Hematopoietic multipotent progenitor cell (in vitro differentiated cells): ENCODE results near the gene GAK. TPM values are rescaled to one million over a fixed set of nuclear protein-coding genes. Genes with fewer than 3 reads are reported as not detected.

Source experiments
- DNase-seq, 3 donors: peaks; one replicate each; pipeline ENCODE4 v3.0.0-alpha.2; 2011 to 2015; ENCODE audit warnings: low read depth in 2 of 3, low spot score in 2 of 3
- total RNA-seq: library from RNA; depleted of rRNA; stranded (reverse); fragments of >200 nt; gene quantifications from one replicate; pipeline ENCODE4 v1.2.3, GENCODE V29; 2012

GAK gene
- total RNA-seq, 1 donor, result 107 TPM

DNA sequence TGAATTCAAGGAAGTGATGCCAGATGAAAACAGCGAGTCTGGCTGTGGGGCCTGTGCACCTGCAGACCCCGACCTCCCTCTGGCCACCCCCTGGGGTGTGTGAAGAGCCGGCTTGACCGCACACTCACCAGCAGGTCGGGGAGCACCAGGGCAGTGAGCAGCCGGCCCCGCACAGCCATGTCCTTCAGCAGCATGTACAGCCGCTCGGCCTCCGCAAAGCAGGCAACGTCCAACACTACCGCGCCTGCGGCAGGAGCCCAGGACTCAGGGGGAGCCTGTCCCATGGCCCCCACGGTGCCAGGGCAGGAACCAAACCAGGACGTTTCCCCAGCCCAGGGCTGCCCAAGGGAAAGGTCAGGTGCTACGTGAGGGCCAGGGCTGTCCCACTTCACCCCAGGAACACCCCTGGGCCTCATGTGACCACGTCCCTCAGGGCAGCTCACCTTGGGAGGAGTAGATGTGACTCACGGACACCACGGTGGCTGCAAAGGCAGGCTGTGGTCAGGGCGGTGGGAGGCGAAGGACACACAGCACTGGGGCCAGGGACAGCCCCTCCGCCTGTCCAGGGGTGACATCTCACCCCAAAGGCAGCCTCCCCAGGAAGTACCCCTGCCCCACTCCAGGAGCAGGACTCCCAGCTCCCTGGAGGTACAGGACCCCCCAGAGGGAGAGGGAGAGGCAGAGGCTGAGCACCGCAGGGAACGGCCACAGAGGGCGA lies 33.1 kb upstream of the GAK start:
- DNase-seq, result no peak

- DNase-seq, result no peak
Measured at GRCh38 chr4:964346-965025, 32.4 kb upstream of the GAK start.

GRCh38 chr4:963276-964225 lies 31.4 kb upstream of the GAK start:
- DNase-seq, result no peak

DNA sequence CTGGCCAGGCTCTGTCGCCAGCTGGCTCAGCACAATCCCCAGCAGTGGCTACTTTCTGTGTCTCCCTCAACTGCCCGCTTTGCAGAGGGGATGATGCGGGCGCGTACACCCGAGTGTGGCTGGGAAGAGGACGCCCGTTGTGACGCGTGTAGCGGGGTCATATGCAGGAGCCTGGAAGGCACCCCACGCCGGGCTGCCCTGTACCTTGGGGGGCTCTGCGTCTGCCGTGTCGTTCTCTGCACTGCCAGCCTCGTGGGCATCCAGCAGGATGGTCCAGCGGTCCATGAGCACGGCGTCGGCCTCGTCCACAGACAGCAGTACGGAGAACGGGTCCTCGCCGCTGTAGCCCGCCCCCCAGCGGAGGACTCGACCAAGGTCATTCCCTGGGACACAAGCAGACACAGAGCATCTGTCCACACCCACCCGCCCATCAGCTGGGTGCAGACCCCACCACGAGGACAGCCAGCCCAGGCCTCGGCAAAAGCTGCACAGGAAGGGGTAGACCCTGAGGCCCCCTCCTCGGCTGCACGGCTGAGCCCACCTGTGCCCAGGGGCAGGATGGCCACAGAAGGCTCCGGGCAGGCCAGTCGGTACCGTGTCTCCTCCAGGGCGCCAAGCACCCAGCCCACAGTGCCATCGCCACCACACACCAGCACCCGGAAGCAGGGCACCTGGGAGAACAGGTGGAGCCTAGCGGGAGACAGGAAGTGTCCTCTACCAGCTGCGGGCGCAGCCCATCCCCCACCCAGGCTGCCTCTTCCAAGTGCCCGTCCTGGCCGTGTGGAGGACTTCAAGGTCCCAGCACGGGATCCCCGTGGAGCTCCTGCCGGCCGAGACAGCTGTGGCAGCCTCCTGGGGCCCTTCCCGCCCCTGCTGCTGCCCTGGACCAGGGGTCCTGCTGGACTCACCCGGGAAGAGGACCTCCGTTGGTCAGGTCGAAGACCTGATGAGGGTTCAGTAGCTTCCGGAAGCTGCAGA lies 30.4 kb upstream of the GAK start:
- DNase-seq, result no peak

- DNase-seq, result no peak
Measured at GRCh38 chr4:961351-962230, 29.5 kb upstream of the GAK start.

DNA sequence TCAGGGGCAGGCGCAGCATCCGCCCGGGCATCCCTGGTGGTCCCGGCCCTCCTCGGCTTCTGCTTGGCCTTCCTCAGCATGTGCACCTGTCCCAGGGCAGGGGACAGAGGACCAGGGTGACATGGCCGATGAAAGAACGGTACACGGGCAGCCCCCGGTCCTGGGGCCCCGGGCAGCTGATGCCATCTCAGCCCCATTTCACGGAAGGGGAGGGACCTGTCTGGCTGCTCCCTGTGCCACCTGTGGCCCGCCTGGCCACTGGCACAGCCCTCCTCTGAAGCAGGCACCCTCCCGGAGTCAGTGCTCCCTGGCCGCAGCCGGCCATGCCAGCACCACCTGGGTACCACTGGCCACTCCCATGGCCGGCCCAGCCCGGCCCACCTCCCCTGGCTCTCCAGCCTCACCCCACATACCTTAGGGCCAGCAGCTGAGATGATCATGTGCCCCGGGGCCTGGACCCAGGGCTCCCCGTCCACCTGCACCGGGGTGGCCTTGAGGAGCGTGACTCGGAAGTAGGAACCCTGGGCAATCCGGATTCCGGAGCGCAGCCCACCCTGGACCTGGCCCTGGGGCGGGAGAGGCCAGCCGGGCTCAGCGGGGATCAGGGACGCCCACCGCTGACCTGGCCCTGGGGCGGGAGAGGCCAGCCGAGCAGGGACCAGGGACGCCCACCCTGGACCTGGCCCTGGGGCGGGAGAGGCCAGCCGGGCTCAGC lies 28.7 kb upstream of the GAK start:
- no peak for DNase-seq

DNA sequence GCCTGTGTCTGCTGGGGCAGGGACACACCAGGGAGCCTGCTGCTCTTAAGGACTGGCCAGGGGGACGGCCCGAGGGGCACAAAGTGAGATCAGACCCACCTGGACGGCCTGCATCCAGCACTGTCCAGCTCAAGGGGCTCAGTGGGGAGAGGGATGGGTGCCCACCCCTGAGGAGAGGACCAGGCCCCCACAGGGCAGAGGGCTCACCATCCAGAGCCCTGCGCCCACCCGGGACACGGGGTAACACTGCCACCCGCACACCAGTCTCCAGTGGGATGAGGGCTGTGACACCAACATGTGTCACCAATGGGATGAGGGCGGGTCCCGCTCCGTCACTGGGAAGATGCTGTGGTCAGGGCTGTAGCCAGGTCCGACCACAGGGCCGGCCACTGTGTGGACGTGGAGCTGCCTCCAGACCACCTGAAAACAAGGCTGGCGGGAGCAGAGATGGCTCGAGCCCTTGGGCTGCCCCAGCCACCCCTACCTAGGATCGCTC lies 28.1 kb upstream of the GAK start:
- DNase-seq, result no peak

GRCh38 chr4:959338-960139 lies 27.4 kb upstream of the GAK start:
- DNase-seq, result no peak

DNA sequence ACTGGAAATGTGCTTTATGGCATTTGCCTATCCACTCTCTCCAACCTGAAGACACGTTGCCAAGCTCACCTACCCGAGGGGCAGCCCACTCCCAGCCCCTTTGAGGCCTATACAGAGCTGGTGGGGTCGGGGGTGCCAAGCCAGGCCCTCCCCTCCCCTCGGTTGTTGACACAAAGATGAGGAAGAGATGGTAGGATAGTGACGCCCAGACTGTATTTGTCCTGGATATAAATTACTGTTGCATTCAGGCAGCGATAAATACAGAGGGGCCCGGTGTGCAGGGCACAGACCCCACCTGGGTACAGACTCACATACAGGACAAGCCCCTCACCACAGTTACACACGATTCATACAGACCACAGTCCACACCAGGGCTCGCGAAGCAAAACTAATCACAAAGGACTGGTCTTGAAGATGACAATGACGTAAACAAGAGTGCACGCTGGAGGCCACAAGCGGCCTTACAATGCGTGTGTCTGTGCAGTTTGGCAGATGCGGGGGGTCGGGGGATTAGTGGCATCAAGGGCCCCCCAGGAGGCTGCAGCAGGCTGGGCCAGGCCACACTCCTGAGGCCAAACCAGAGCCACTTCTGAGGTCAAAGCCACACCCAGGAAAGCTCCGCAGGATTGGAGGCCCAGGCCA lies 26.7 kb upstream of the GAK start:
- DNase-seq, result no peak

DNA sequence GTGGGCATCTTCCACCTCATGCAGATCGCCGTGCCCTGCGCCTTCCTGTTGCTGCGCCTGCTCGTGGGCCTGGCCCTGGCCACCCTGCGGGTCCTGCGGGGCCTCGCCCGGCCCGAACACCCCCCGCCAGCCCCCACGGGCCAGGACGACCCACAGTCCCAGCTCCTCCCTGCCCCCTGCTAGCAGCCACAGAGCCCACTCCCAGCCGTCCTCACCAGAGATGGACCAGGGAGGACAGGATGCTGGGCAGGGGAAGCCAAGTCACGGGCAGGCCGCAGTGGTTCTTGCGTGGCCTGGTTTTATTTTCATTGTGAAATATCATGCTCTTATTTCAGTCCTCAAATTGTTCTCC lies 26.2 kb upstream of the GAK start:
- no peak for DNase-seq

DNA sequence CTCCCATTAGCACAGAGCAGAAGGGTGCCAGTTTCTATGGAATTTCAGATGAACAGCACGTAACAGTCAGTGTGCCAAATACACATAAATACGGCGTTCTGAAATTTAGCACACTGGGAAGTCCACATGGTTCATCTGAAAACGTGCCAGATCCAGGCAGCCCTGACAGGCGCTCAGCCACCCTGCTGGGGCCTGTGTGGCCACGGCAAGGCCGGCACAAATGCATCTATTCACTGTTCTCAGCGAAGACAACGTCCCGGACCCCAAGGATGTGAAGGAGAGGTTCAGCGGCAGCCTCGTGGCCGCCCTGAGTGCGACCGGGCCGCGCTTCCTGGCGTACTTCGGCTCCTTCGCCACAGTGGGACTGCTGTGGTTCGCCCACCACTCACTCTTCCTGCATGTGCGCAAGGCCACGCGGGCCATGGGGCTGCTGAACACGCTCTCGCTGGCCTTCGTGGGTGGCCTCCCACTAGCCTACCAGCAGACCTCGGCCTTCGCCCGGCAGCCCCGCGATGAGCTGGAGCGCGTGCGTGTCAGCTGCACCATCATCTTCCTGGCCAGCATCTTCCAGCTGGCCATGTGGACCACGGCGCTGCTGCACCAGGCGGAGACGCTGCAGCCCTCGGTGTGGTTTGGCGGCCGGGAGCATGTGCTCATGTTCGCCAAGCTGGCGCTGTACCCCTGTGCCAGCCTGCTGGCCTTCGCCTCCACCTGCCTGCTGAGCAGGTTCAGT lies 25.6 kb upstream of the GAK start:
- DNase-seq, result no peak

DNA sequence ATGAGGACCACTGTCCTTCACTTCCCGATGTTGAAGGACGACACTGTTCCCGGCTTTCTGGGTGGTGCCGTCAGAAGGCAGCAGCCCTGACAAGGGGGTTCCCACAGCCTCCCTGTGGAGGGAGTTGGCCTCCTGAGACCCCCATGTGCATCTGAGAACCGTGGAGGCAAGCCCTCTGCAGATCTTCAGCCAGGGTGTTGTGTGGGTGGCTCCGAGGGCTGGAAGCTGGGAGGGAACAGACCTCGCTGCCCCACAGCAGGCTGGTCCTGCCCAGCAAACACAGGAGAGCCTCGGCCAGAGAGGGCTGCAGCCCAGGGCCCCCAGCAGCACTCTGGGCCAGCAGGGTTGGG lies 25.1 kb upstream of the GAK start:
- DNase-seq, result no peak

DNA sequence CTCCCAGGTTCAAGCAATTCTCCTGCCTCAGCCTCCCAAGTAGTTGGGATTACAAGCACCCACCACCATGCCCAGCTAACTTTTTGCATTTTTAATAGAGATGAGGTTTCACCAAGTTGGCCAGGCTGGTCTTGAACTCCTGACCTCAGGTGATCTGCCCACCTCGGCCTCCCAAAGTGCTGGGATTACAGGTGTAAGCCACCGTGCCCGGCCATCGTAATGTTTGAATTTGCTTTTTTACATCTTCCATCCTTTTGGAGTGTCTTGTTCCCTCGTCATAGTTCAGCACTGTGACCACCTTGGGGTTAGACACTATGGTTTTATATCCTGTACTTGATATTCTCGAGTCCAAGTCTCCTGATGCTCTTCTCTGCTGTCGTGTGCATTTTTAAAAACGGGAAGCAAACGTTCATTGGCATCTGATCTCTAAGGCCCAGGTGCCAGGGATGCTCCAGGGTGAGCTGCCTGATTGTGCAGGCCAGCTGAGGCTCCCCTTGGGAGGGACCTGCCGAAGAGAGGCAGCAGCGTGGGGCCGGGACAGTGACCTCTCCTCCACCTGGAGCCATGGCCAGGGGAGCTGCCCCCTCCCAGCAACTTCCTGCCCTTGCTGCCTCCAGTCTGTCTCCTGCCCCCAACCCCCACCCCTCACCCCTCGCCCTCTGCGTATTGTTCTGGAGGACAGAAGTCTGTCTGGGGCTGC lies 24.6 kb upstream of the GAK start:
- DNase-seq, result no peak

- DNase-seq, result no peak
Measured at GRCh38 chr4:955931-956381, 23.8 kb upstream of the GAK start.

GRCh38 chr4:955161-955921 lies 23.2 kb upstream of the GAK start:
- no peak for DNase-seq
